Activated naive CD4-positive, alpha-beta T cell treated with anti-CD3 and anti-CD28 coated beads, Interleukin-2, amount 50 U/mL, for 24 hours (primary cell): ENCODE results near the gene ICAM3.
A peak's percentile ranks its signal among the peaks of the same experiment; 100 is the strongest.
"Not testable (repeated sequence)": the region's sequence is repeated elsewhere in the genome, so short reads cannot be mapped to it uniquely, and the experiment has no call there.

Experiments
- H3K27ac Mint-ChIP-seq: one replicate; pipeline ENCODE4 v1.8.0; 2021; ENCODE audit warnings: mild to moderate bottlenecking, mixed read lengths
- H3K27me3 Mint-ChIP-seq: one replicate; pipeline ENCODE4 v1.8.0; 2021; ENCODE audit warnings: mixed read lengths
- H3K36me3 Mint-ChIP-seq: one replicate; pipeline ENCODE4 v1.8.0; 2021; ENCODE audit warnings: mixed read lengths
- H3K4me1 Mint-ChIP-seq: one replicate; pipeline ENCODE4 v1.8.0; 2021; ENCODE audit warnings: mixed read lengths
- H3K4me3 Mint-ChIP-seq: one replicate; pipeline ENCODE4 v1.8.0; 2021; ENCODE audit warnings: mild to moderate bottlenecking, mixed read lengths
- H3K9me3 Mint-ChIP-seq: one replicate; pipeline ENCODE4 v1.8.0; 2021; ENCODE audit warnings: mixed read lengths

ICAM3 gene

DNA sequence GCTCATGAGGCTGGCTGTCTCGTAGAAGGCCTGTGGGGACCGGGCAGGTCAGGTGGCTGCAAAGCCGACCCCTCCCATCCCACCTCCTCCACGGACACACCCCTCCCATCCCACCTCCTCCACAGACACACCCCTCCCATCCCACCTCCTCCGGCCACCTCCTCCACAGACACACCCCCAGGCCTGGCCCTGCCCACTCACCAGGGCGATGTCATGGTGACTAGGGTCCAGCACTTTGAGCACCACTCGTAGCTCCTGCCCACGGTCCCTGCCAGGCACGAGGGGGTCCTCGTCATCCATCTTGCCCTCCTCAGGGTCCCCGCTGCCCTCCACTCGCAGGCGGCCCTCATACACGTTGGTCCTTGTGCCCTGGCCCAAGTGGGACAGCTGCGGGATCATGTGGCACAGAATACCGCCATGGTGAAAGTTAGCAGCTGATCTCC lies 22.2 kb upstream of the ICAM3 start:
- Mint-ChIP-seq H3K4me3 (no peak overlapping the region), H3K27ac (no peak overlapping the region), H3K4me1 (no peaks in the 10 kb centered on the region), H3K27me3 (no peaks in the 10 kb centered on the region), H3K9me3 (no peaks in the 10 kb centered on the region), H3K36me3 (peaks cover 3% of the 10 kb centered on the region)

DNA sequence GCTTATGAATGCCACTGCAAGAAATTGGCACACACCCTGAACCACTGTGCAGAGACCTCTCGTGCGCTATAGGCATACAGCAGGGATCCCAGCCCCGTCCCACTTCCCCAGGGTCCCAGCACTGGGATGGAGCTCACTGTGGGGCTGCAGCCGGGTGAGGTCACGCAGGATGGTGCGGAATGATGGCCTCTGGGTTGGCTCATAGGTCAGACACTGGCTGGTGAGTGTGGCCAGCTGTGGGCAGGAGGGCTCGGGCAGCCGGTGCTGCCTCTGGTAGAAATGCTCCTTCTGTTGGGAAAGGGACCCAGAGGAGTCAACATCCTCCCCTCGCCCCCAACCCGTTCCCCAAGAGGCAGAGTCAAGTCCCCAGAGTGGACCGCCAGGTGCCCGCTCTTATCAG lies 17.0 kb upstream of the ICAM3 start:
- Mint-ChIP-seq H3K36me3 (peaks cover 6% of the 10 kb centered on the region), H3K27ac (no peak overlapping the region), H3K4me3 (no peak overlapping the region), H3K27me3 (no peaks in the 10 kb centered on the region), H3K9me3 (no peaks in the 10 kb centered on the region), H3K4me1 (no peaks in the 10 kb centered on the region)

DNA sequence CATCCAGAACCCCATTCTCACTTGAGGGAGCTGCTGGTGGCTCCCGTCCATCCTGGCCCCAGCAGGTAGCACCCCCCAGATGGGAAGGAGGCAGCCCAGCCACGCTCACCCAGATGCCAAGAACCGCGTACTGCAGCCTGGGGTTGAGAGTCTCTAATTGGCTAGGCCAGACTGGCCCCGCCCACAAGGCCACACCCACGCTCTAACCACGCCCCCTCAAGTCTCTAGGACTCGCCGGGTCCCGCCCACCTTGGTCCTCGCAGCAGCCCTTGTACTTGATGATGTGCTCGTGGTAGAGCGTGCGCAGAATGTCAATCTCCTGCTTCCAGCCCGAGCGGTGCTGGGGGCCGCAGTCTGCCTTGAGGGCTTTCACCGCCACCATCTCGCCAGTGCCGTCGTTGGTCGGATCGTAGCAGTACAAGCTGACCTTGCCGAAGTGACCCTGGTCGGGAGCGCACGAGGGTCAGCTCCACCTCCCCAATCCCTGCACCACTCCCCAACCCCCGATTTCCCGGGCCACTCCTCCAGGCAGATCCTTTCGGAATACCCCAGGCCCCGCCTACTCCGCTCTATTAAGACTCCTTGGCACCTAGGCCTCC lies 14.5 kb upstream of the ICAM3 start:
- Mint-ChIP-seq H3K27me3 (no peaks in the 10 kb centered on the region), H3K4me3 (no peak overlapping the region), H3K9me3 (no peaks in the 10 kb centered on the region), H3K27ac (peak overlapping the region; percentile 17), H3K4me1 (no peaks in the 10 kb centered on the region), H3K36me3 (peaks cover 8% of the 10 kb centered on the region)

DNA sequence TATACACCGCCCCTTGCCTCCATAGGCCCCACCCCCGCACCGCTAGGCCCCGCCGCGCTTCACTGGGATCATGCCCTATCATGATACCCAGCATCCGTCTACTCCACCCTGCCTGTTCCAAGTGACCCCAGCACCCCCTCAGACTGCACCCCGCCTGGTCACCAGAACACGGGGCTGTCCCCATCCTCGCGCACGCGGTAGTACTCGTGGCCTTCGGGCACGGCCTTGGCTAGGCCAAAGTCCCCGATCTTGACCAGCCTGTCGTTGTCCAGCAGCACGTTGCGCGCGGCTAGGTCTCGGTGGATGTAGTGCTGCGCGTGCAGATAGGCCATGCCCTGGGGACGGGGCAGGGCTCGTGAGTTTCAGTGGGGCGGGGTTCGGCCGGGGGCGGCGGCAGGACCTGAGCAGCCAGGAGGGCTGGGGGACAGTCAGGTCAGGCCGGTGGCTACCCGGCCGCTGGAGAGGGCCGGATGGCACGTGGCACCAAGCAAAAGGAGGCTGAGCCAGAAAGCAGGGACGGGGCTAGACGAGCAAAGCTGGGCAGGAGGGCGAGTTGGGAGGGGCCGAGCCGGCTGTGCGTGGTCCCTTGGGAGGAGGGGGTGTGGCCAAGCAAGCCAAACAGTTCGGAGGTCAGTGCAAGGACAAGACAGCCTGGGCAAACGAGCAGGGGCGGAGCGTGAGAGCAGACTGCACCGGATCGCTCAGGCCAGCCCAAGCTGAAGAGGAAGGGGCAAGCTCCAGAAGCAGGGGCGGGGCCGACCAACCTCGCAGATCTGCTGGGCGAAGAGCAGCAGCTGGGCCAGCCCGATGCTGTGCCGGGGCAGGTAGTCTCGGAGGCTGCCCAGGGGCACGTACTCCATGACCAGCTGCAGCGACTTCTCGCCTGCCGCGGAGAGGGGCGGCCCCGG lies 13.6 kb upstream of the ICAM3 start:
- H3K36me3 Mint-ChIP-seq, result peaks cover 8% of the 10 kb centered on the region
- no peak overlapping the region for H3K4me3 Mint-ChIP-seq
- H3K4me1 Mint-ChIP-seq, result no peaks in the 10 kb centered on the region
- no peaks in the 10 kb centered on the region for H3K27me3 Mint-ChIP-seq
- H3K27ac Mint-ChIP-seq, result no peak overlapping the region
- H3K9me3 Mint-ChIP-seq, result no peaks in the 10 kb centered on the region

DNA sequence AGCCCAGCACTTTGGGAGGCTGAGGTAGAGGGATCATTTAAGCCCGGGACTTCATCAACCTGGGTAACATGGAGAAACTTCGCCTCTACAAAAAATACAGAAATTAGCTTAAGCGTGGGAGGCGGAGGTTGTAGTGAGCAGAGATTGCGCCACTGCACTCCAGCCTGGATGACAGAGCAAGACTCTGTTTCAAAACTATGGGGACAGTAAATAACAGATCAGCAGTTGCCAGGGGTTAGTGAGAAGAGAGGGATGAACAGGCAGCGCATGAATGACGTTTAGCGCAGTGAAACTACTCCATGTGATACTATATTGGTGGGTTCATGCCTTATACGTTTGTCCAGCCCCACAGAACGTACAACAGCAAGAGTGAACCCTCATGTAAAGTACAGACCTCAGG lies 7.1 kb upstream of the ICAM3 start:
- no peaks in the 10 kb centered on the region for H3K9me3 Mint-ChIP-seq
- H3K27me3 Mint-ChIP-seq, result no peaks in the 10 kb centered on the region
- H3K27ac Mint-ChIP-seq, result no peak overlapping the region
- H3K36me3 Mint-ChIP-seq, result peaks cover 2% of the 10 kb centered on the region
- no peak overlapping the region for H3K4me3 Mint-ChIP-seq
- no peaks in the 10 kb centered on the region for H3K4me1 Mint-ChIP-seq

DNA sequence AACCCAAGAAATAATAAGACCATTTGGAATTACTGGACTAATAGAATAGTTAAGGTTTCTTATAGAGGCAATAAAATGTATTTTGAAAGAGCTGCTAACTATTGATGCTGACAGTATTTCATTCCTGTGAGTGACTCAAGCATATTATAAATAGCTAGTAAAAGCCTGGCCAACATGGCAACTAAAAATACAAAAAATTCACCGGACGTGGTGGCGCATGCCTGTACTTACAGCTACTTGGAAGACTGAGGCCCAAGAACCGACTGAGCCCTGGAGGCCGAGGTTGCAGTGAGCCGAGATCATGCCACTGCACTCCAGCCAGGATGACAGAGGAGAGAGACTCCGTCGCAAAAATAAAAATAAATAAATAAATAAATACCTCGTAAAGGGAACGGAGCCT lies 5.4 kb upstream of the ICAM3 start:
- H3K4me3 Mint-ChIP-seq, result no peak overlapping the region
- no peaks in the 10 kb centered on the region for H3K36me3 Mint-ChIP-seq
- H3K4me1 Mint-ChIP-seq, result peaks cover 8% of the 10 kb centered on the region
- H3K27ac Mint-ChIP-seq, result no peak overlapping the region
- H3K27me3 Mint-ChIP-seq, result no peaks in the 10 kb centered on the region
- no peaks in the 10 kb centered on the region for H3K9me3 Mint-ChIP-seq

DNA sequence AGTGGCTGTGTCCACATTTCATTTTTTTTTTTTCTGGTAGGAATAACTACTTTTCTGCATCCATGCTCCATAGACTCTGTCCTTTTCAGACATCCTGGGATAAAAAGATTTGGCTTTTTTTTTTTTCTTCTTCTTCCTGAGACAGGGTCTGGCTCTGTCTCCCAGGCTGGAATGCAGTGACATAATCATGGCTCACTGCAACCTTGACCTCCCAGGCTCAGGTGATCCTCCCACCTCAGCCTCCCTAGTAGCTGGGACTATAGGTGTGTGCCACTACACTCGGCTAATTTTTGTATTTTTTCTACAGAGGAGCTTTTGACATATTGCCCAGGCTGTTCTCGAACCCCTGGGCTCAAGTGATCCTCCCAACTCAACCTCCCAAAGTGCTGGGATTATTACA lies 4.1 kb upstream of the ICAM3 start:
- peaks cover 21% of the 10 kb centered on the region for H3K4me1 Mint-ChIP-seq
- H3K27me3 Mint-ChIP-seq, result no peaks in the 10 kb centered on the region
- no peak overlapping the region for H3K27ac Mint-ChIP-seq
- no peaks in the 10 kb centered on the region for H3K36me3 Mint-ChIP-seq
- H3K9me3 Mint-ChIP-seq, result no peaks in the 10 kb centered on the region
- no peak overlapping the region for H3K4me3 Mint-ChIP-seq

DNA sequence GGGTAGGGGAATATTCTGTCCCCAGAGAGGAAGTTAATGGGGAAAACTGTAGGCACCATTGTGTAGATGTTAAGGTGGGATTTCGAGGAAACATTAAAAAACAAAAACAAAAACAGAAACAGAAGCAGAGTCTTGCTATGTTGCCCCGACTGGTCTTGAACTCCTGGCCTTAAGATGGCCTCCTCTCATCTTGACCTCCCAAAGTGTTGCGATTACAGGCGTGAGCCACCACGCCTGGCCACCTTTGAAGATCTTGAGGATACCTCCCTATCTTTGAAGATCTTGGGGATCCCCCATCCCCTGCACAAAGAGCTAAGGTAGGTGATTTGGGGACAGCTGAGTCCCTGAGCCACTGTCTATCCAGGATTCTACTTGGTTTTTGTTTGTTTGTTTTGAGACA lies 553 bp upstream of the ICAM3 start:
- H3K36me3 Mint-ChIP-seq, result no peaks in the 10 kb centered on the region
- peak overlapping the region; percentile 97 for H3K27ac Mint-ChIP-seq
- peaks cover 25% of the 10 kb centered on the region for H3K4me1 Mint-ChIP-seq
- no peaks in the 10 kb centered on the region for H3K9me3 Mint-ChIP-seq
- peak overlapping the region; percentile 87 for H3K4me3 Mint-ChIP-seq
- no peaks in the 10 kb centered on the region for H3K27me3 Mint-ChIP-seq

DNA sequence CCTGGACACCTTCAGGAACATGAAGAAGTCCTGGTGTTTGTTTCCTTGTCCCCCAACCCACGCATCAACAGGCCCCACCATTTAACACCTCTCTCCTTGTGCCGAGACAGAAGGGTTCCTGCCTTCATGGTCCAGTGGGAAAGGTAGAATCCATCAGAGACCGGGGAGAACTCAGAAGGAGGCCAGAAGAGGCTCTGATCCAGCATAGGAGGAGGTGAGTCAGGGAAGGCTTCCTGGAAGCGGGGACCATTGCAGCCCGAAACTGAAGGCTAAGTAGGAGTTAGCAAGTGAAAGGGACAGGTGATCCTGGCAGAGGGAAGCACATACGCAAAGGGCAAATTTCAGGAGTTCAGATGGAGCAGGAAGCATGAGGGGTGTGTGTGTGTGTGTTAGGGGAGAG lies 484 bp downstream of the ICAM3 start:
- no peaks in the 10 kb centered on the region for H3K27me3 Mint-ChIP-seq
- H3K27ac Mint-ChIP-seq, result peak overlapping the region; percentile 97
- no peaks in the 10 kb centered on the region for H3K36me3 Mint-ChIP-seq
- peak overlapping the region; percentile 87 for H3K4me3 Mint-ChIP-seq
- no peaks in the 10 kb centered on the region for H3K9me3 Mint-ChIP-seq
- H3K4me1 Mint-ChIP-seq, result peaks cover 25% of the 10 kb centered on the region

DNA sequence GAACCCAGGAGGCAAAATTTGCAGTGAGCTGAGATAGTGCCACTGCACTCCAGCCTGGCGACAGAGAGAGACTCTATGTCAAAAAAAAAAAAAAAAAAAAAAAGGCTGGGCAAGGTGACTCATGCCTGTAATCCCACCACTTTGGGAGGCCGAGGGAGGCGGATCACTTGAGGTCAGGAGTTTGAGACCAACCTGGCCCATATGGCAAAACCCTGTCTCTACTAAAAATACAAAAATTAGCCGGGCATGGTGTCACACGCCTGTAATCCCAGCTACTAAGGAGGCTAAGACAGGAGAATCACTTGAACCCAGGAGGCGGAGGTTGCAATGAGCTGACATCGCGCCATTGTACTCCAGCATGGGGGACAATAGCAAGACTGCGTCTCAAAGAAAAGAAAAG lies 2.7 kb downstream of the ICAM3 start:
- H3K4me1 Mint-ChIP-seq, result peaks cover 39% of the 10 kb centered on the region
- H3K36me3 Mint-ChIP-seq, H3K4me3 Mint-ChIP-seq, H3K27me3 Mint-ChIP-seq, H3K27ac Mint-ChIP-seq, H3K9me3 Mint-ChIP-seq: not testable (repeated sequence)

DNA sequence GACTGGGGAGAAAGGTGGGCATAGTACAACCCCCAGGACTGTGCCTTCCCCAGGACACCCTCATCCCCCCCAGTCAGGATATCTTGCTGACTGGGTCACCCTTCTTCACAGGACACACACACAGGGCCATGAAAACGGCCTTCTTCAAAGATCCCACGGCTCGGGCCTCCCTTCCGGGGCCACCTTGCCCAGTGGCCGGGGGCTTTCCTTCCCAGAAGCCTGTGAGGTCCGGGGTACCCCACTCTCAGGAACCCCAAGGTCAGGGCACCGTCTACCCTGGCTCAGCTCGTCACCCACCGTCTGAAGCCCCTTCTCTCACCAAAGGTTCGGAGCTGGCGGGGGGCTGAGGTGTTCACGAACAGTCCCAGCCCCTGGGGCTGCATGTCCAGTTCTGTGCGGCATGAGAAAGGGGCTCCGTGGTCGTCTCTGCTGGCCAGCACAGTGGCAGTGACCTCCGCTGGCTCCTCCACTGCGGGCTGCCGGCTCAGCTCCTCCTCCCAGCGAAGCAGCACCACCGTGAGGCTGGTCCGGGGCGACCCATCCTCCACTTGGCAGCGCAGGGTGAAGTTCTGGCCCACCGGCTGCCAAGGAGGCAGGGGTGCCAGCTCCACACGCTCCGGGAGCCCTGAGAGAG lies 4.0 kb downstream of the ICAM3 start:
- Mint-ChIP-seq H3K27ac (no peak overlapping the region), H3K4me1 (peaks cover 35% of the 10 kb centered on the region), H3K9me3 (no peaks in the 10 kb centered on the region), H3K36me3 (peaks cover 5% of the 10 kb centered on the region), H3K4me3 (no peak overlapping the region), H3K27me3 (no peaks in the 10 kb centered on the region)

DNA sequence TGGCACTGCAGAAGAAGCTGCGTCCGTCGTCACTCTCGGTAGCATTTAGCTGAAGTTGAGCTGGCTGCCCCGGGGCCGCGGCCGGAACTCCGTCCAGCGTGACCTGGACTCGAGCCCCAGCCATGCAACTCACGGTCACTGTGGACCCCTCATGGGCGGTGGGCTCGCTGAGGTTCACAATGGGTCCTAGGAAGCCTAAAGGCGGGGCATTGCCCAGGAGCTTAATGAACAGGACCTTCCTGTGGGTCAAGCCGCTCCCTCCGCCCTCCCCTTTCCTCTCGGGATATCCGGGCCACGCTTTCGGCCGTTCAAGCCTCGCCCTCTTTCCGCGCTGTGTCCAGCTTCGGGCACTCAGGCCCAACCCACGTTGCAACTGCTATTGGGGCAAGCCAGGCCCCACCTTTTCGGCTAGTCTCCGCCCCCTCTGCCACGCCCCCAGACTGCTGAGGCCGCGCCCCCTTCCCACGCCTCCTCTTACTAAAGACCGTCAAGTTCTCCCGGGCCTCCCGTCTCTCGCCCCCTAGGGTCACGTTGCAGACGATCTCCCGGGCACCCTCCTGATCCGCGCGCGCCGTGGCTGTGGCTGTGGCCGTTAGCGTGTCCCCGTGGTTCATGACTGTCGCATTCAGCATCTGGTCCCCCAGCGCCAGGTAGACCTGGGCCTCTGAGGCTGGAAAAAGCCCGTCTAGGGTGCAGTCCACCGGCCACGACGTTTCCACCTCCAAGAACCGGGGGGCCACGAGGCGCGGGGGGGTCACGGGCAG lies 4.7 kb downstream of the ICAM3 start:
- Mint-ChIP-seq H3K9me3 (no peaks in the 10 kb centered on the region), H3K4me1 (peaks cover 35% of the 10 kb centered on the region), H3K27ac (peak overlapping the region; percentile 41), H3K27me3 (no peaks in the 10 kb centered on the region), H3K36me3 (peaks cover 5% of the 10 kb centered on the region), H3K4me3 (peak overlapping the region; percentile 97)

DNA sequence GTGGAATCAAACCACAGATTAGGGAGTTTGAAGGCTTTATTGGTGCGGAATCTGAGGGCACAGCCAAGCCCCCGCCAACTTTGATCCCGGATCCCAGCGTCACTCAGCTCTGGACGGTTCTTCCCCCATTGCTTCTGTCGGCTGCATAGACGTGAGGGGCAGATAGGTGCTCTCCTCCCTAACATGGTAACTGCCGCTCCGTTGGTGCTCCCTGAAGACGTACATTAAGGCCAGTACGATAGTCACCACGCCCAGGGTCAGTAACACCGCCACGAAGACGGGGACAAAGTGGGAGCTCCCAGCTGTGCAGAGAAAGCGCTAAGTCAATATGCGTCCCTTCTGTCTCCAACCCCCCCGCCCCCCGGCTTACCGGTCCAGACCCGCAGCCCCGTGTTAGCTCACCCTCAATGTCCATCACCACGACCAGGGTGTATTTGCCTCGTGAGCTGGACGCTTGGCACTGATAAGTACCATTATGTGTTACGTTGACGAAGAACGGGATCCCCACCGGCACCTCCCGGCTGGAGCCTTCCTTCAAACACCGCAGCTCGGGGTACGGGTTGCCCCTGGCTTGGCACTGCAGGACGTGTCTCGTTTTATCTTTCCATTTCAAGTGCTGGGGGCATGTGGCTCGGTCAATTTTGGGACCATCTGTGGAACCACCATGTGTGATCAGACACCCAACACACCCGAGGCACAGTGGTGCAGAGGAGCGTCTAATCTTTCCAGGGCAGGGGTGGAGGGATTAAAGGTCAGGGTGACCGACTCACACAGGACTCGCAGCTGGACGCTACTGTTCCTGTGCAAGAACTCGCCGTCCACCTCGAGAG lies 5.5 kb downstream of the ICAM3 start:
- H3K4me3 Mint-ChIP-seq, result peak overlapping the region; percentile 97
- H3K36me3 Mint-ChIP-seq, result peaks cover 5% of the 10 kb centered on the region
- no peaks in the 10 kb centered on the region for H3K9me3 Mint-ChIP-seq
- no peaks in the 10 kb centered on the region for H3K27me3 Mint-ChIP-seq
- H3K27ac Mint-ChIP-seq, result peak overlapping the region; percentile 98
- H3K4me1 Mint-ChIP-seq, result peaks cover 27% of the 10 kb centered on the region

DNA sequence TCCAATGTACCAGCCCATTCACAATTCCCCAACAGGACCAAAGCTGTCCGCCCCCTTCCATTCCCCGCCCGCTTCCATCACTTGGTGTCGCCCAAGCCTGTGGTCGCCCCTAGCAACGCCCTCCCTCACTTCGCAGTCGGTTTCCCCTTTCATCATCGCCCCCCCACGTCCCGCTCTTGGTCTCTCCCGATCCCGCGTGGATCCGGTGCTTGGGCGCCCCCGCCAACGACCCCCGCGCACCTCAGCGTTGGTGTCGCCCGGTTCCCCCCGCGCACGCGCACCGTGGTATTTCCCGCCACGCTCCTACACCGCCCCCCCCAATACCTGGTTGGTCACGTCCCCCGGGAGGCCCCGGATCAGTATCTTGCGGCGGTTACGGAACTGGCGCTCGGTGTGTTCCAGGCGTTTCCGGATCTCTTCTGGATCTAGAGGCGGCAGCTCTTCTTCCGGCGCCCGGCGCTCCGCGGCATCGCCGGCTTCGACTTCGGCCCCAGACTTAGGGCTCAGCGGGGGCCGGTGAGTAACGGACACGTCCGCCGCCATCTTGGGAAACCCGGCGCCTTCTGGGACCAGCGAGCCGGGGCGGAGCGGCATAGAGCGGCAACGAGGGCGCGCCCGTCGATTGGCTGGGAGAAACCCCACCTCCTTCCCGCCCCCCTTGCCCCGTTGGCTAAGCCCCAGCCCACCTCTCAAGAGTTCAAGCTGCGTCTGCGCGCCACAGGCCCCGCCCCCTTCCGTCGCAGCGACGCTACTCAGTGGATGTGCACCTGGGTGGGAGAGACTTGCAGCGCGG lies 6.3 kb downstream of the ICAM3 start, which contains the start of gene RAVER1:
Gene RAVER1 (minus strand): TSS at position 565 of the 793 bp plus-strand sequence. CDS start 22 bp downstream, at position 543.
- Mint-ChIP-seq H3K36me3 (peaks cover 5% of the 10 kb centered on the region), H3K4me1 (peaks cover 19% of the 10 kb centered on the region)

More for the DNA sequence above, 6.3 kb downstream of the ICAM3 start, which contains the start of gene RAVER1:
- peak within 1 kb of the TSS; percentile 97 for H3K4me3 Mint-ChIP-seq
- H3K9me3 Mint-ChIP-seq, result no peaks in the 10 kb centered on the region
- H3K27ac Mint-ChIP-seq, result peak within 1 kb of the TSS; percentile 98
- H3K27me3 Mint-ChIP-seq, result no peaks in the 10 kb centered on the region
